Mucosa of descending colon (tissue), 3 donors: Measurements from ENCODE around the gene HDAC4. TPM values are rescaled to one million over a fixed set of nuclear protein-coding genes. Genes with fewer than 3 reads are reported as not detected.
A peak's percentile ranks its signal among the peaks of the same experiment; 100 is the strongest.

Source experiments
- ATAC-seq: fragments of 200-7000 bp; cut with Tn5 transposase; one replicate; pipeline ENCODE4 v1.9.1; 2020; ENCODE audit warnings: mild to moderate bottlenecking, moderate library complexity
- DNase-seq, 3 donors: peaks; one replicate each; pipeline ENCODE4 v3.0.0-alpha.2; 2020
- H3K36me3 ChIP-seq: fragments of 200-600 bp; one replicate; pipeline ENCODE4 v1.8.0; 2021; ENCODE audit warnings: low read depth, mild to moderate bottlenecking
- H3K4me1 ChIP-seq: fragments of 200-600 bp; one replicate; pipeline ENCODE4 v1.8.0; 2021; ENCODE audit warnings: low read depth, mild to moderate bottlenecking
- H3K4me3 ChIP-seq: fragments of 200-600 bp; one replicate; pipeline ENCODE4 v1.8.0; 2021; ENCODE audit warnings: mild to moderate bottlenecking
- H3K9me3 ChIP-seq: fragments of 200-600 bp; one replicate; pipeline ENCODE4 v1.8.0; 2021; ENCODE audit warnings: mild to moderate bottlenecking
- intact Hi-C, 2 donors: fragments of 100-400 bp; cut with DNase I in 1 of 2; cut with micrococcal nuclease in 1 of 2; formaldehyde crosslinking; loops; one replicate each; pipeline versions ENCODE4 v1.11.0 to v1.11.1; 2022; cut with DNase I, micrococcal nuclease
- total RNA-seq, 3 donors: library from RNA; stranded (reverse); fragmentation: NEBNext Ultra II Directional in 2 of 3; extraction: Animal tissue kit (Norgen Biotek cat#: 25700) in 2 of 3; gene quantifications; one replicate each; pipeline versions ENCODE4 v1.2.1 to v1.2.4, GENCODE V29; 2021 to 2023
- TF ChIP-seq, protein P1 (sequence below): fragments of 200-600 bp; IDR thresholded peaks from one replicate; pipeline ENCODE4 v1.8.0; 2022; ENCODE audit warnings: antibody characterized with exemption, mild to moderate bottlenecking
- donor health status: DM: no; HTN: no; CAD: no; lungs with moderate emphysema.
- donor health status: DM: no; HTN: no; CAD: no.
- donor health status: DM: no; HTN: yes; CAD: no.

HDAC4 gene
- total RNA-seq, 3 donors from 2014 or later, result 41.4 to 147 (median 44.0) TPM

DNA sequence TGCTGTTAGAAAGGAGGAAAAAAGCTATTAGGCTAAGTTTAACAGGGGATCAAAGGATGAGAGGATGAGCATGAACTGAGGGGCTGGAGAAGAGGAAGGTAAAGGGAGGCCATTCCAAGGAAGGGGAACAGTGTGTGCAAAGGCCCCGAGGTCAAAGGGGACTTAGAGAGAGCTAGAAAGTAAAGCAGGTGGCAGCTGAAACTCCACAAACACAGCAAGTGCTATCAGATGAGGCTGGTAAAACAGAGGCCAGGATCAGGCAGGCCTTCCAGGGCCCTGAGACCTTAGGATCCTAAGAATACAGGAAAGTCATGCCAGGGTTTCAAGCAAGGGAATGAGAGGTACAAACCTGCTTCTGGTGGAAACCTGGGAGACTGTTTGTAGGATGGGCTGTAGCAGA lies 5.8 kb downstream of the HDAC4 start:
- ATAC-seq (no peak), DNase-seq (no peak)
- H3K4me1 ChIP-seq, result no peaks in the 10 kb centered on the region
- H3K36me3 ChIP-seq, result no peaks in the 10 kb centered on the region
- TF ChIP-seq, protein P1, sequence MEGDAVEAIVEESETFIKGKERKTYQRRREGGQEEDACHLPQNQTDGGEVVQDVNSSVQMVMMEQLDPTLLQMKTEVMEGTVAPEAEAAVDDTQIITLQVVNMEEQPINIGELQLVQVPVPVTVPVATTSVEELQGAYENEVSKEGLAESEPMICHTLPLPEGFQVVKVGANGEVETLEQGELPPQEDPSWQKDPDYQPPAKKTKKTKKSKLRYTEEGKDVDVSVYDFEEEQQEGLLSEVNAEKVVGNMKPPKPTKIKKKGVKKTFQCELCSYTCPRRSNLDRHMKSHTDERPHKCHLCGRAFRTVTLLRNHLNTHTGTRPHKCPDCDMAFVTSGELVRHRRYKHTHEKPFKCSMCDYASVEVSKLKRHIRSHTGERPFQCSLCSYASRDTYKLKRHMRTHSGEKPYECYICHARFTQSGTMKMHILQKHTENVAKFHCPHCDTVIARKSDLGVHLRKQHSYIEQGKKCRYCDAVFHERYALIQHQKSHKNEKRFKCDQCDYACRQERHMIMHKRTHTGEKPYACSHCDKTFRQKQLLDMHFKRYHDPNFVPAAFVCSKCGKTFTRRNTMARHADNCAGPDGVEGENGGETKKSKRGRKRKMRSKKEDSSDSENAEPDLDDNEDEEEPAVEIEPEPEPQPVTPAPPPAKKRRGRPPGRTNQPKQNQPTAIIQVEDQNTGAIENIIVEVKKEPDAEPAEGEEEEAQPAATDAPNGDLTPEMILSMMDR, result no peak
- no peaks in the 10 kb centered on the region for H3K9me3 ChIP-seq
- H3K4me3 ChIP-seq, result no peak overlapping the region
- intact Hi-C loops, result no loop called here

- TF ChIP-seq, protein P1, result no peak
- ATAC-seq, result no peak
- intact Hi-C loops, result no loop called here
- DNase-seq, result no peak
- no peak overlapping the region for H3K4me3 ChIP-seq
- no peaks in the 10 kb centered on the region for H3K36me3 ChIP-seq
- H3K9me3 ChIP-seq, result no peaks in the 10 kb centered on the region
- no peaks in the 10 kb centered on the region for H3K4me1 ChIP-seq
Observed at GRCh38 chr2:239394346-239394945, 6.4 kb downstream of the HDAC4 start.

DNA sequence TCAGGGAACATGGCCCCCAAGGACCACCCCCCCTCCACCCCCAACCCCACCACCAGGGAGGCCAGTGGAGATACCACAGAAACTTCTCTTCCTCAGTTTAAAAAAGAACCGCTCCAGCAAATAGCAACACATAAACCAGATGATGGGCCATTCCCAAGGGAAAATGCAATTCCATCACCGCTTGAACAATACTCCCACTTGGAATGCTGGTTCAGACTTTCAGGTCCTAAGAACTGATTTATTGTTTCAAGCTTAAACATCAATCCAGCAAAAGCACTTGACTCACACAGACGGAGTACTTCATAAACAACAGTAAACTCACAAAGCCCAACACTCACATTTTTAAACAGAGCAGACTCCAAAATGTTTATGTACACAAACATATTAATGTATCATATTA lies 6.9 kb downstream of the HDAC4 start:
- H3K4me3 ChIP-seq, result no peak overlapping the region
- no peaks in the 10 kb centered on the region for H3K9me3 ChIP-seq
- no peaks in the 10 kb centered on the region for H3K36me3 ChIP-seq
- intact Hi-C loops, result no loop called here
- TF ChIP-seq, protein P1, result no peak
- no peak for DNase-seq
- no peak for ATAC-seq
- H3K4me1 ChIP-seq, result no peaks in the 10 kb centered on the region

DNA sequence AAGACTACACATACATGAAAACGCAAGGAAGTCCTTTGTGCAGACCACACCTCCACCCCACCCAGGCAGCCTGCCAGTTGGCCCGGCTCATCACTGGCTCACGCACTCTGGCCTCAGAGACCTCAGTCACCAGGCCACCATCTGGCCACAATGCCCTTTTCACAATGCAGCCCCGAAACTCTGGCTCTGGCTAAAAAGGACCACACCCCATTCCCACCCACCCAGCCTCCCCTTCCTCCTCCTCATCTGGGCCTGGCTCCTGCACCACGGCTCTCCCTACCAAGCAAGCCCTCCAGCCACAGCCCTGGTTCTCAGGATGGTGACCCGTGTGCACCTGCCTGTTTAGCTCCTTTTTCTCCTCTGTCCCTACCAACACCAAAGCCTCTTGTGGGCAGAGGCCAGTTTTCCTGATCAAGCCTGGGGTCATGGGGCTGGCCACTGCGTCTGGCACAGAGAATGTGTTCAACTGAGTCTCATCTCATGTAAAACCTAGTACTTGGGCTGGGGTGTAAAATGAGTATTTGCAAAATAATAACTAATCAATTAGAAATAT lies 7.4 kb downstream of the HDAC4 start:
- DNase-seq (peak in 2 of 3 donors; percentile 71 to 73), ATAC-seq (peak; percentile 74)
- H3K9me3 ChIP-seq, result no peaks in the 10 kb centered on the region
- H3K36me3 ChIP-seq, result no peaks in the 10 kb centered on the region
- intact Hi-C loops, result no loop called here
- no peak overlapping the region for H3K4me3 ChIP-seq
- no peaks in the 10 kb centered on the region for H3K4me1 ChIP-seq
- TF ChIP-seq, protein P1, result no peak

DNA sequence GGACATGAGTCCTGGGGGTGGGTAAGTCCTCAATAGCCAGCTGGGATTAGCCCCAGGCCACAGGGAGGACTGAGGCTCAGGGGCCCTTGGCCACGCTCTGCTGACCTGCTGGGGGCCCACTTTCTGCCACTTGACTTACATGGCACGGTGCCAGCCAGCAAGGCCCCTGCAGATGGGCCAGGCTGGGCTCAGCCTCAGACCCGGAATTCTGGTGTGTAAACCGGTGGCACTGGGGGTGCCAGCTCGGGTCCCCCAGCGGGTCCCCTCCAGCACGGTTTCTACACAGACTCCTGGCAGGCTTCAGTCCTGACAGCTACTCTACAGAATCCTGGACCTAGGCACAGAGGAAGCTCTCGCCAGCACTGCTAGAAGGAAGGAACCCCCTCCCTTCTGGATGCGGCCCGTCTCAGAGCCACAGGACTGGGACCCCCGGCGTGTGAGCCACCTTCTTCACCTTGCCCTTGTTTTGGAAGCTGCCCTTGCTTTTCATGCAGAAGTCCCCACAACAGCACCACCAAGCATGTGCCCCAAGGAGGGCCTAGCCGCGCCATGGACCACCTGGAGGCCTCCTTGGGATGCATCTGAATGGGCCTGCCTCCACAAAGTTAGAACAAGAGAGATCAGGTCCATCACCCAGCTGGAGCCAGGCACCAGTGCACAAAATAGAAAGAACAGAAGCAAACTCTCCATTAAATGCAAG lies 8.0 kb downstream of the HDAC4 start:
- DNase-seq, result no peak
- no peaks in the 10 kb centered on the region for H3K9me3 ChIP-seq
- ATAC-seq, result no peak
- no peaks in the 10 kb centered on the region for H3K36me3 ChIP-seq
- TF ChIP-seq, protein P1, result no peak
- no peaks in the 10 kb centered on the region for H3K4me1 ChIP-seq
- intact Hi-C loops, result no loop called here
- no peak overlapping the region for H3K4me3 ChIP-seq
